Nucleus accumbens (tissue), 56 donors: ENCODE measurements around the gene ZNF385C.
A peak's percentile ranks its signal among the peaks of the same experiment; 100 is the strongest.

Experiments used
- DNase-seq, 56 donors: peaks; one replicate each; lab custom pipeline; 2025; lab: John Stamatoyannopoulos, UW

Gene ZNF385C

DNA sequence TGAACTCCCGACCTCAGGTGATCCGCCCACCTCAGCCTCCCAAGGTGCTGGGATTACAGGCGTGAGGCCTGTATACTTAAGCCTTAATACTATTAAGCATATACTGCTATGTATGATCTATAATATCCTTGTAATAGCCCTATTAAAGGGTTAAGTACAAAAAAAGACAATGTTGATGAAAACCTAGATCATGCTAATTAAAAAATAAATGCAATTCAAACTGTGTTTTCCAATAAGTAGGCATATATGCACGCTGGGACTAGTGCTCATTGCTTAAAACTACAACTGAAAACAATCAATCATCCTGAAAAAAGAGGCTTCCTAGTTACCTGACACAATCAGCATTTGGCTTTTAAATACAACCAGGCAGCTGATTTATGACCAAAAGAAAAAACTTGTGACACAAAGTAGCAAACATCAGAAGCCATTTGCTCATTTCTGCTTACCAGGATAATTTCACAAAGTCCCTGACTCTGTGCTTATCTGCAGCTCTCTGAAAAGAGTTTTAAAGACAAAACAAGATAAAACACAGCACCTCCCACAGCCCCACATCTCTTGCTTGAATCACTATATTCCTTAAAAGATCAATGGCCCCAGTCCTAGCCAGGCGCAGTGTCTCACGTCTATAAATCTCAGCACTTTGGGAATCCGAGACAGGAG is 11.1 kb downstream of the ZNF385C start:
- DNase-seq = no peak

- DNase-seq = no peak
These were observed 16.6 kb downstream of the ZNF385C start for GRCh38 chr17:42081516-42082129.

- no peak for DNase-seq
These were observed 18.7 kb downstream of the ZNF385C start for GRCh38 chr17:42079541-42079940.

DNA sequence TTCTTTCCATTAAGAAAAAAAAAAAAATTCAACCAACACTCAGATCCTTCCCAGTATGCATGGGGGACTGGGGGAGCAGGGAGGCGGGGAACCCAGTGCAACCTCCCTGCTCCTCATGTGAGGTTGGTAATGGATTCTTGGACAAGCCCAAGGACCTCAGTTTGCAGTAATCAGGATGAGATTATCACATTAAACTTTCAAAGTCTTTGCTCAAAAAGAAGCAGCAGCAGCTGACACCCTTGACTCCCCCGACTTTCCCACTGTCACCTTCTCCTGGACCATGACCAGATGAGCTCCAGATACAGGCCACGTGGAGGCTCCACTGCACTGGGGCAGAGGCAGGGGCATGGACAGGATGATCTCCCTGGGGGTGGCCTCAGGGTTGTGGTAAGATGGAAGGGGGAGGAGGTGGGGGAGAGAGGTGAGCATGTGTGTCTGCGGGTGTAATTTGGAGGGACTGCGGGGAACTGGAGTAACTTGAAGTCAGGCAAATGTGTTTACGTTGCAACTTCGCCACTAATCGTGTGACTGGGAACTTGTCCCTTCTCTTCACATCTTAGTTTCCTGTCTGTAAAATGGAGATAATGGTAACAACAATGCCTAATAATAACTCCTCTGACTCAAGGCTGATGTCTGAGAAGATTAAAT is 19.8 kb downstream of the ZNF385C start:
- no peak for DNase-seq

DNA sequence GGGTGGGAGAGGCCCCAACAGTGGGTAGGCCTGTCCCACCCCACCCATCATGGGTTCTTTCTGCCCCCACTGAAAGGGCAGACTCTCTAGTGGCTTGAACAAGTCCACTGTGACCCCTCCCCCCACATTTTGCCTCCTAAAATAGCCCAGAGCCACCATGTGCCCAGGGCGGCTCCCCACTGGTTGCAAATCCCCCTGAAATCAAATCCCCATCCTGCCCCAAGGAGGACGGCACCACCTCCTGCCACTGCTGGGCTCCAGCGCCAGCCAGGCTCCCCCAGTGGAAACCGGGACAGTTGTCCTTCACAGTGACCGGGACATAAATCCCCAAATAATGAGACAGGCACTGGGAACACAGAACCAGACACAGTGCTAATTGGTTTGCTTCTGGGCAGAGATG is 20.5 kb downstream of the ZNF385C start:
- DNase-seq = no peak

GRCh38 chr17:42076797-42077559 is 21.3 kb downstream of the ZNF385C start:
- DNase-seq = no peak

GRCh38 chr17:42075789-42076188 is 22.5 kb downstream of the ZNF385C start:
- no peak for DNase-seq

DNA sequence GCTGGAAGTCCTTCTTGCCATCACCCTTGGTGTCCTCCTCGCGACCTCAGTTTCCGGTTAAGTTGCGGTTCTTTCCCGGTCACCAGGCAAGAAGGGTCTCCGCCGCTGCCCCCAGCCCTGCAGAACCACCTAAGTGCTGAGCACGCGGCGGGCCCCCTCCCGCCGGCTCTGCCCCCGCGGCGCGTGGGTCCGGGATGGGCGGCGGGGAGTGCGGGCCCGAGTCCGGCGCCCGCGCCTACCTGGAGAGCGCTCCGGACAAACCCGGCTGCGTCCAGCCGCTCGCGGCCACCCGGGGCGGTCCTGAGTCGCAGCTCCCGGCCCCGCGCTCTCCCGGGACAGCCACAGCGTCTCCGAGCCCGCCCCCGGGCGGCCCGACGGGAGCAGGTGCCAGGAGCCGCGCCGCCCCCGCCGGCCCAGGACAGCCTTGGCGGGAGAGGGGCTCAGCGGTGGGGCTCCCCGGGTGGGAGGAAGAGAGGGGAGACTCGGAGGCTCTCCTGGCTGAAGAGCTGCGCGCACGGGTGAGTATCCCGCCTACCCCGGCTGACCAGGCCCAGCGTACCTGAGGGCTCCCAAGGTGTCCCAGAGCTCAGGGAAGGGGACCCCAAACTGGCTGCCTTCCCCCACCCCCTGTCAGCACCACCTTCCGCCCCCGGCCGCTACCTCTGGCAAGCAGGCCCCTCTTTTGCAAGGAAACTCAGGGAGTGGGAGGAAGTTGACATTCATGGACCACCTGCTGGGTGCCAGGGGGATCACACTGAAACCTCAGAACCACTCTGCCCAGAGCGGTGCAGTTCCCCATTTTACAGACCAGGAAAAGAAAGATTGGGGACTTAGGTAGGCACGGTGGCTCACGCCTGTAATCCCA is 25.7 kb downstream of the ZNF385C start:
- no peak for DNase-seq

DNA sequence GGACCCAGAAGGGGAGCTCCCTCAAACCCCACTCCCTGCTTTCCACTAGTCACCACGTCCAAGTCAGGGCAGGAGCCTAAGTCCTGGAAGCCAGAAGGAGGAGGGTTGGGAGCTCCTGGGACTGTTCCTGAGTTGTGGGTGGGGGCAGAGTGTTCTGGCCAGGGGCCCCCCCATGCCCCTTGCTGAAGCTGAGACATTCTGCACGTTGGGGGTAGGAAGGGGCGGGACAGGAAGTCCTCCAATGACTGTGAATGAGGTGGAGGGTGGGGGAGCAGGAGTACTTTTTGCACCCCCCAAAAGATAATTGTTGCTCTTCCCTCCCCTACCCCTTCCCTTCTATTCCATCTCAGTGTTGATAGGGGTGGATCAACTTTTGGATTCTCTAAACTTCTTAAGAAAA is 26.5 kb downstream of the ZNF385C start:
- DNase-seq = no peak

- no peak for DNase-seq
These were observed 29.3 kb downstream of the ZNF385C start for GRCh38 chr17:42068979-42069378.

DNA sequence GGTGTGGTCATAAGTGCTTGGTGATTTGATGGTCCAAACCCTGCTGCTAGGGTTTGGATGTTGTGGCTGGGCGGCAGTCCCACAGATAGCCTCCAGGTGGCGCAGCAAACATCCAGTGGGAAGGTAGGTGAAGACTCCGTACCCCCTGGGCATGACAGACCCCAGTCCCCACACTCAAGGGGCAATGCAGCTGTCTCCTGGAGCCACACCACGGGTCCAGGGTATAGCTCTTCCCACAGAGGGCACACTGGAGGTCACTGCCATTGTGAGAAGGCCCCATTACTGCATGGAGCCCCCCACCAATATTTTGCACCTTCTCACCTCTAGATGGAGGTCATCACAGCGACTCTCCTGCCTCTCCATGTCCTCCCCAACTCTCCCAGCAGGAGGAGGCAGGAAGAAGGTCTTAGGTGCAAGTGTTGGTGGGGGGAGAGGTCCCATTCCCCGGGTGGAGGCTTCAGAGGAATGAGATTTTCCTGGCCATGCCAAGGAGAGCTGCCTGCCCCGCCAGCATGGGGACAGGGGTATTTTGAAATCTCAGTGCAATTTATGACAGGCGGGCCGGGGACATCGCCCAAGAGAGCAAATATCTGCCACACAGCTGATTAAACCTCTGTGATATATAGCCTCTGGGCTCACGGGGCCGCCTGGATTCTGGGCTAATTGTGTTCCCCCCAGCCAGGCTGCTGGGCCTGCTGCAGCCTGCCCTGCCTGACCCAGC is 30.7 kb downstream of the ZNF385C start:
- DNase-seq = peak in 33 of 56 donors; percentile 2 to 68 (median 15)

DNA sequence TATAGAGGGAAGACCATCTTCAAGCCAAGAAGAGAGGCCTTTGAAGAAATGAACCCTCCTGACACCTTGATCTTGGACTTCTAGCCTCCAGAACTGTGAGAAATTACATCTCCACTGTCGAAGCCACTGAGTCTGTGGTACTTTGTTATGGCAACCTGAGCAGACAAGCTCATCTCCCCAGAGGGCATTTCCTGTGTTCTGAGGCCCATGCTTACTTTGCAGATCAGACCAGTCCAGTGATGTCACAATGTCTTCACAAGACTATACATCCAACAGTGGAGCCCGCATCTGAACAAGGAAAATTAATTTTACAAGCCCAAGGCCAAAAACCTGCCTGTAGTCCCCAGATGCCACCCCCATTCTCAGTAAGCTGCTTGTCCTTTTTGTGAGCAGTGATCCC is 33.1 kb downstream of the ZNF385C start:
- DNase-seq = no peak

DNA sequence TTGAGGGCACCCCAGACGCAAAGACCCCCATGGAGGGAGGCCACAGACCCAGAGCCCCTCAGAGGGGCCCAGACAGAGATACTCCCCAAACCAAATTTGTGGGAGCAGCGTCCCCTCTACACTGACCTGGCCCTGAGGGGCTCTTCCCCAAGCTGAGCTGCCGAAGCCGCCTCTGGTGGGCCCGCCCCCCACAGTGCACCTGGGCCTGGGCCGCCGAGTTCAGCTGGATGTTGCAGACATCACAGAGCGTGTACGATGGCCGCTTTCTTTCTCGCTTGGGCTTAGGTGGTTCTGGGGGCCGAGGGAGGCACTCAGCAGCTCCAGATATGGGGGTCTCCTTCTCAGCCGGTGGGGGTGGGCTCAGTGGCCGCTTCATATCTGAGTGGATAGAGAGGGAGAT is 35.6 kb downstream of the ZNF385C start:
- DNase-seq = no peak

- DNase-seq = no peak
These were observed 36.4 kb downstream of the ZNF385C start for GRCh38 chr17:42061646-42062487.

DNA sequence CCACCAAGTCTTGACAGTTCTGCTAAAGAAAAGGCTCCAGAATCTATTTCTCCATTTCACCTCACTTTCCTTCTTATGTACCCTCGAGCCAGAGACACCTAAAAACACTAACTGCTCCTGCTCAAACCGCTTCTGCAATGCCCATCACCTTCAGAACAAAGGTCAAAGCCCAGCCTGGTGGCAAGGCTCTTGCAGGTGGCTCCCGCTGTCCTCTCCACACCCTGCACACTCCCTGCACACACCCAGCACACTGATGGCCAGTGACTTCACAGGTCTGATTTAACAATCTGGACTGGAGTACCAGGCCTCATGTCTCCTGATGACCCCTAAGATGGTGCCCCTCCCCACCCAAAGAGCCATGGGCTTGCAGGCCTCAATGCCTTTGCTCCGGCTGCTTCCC is 38.0 kb downstream of the ZNF385C start:
- DNase-seq = no peak

DNA sequence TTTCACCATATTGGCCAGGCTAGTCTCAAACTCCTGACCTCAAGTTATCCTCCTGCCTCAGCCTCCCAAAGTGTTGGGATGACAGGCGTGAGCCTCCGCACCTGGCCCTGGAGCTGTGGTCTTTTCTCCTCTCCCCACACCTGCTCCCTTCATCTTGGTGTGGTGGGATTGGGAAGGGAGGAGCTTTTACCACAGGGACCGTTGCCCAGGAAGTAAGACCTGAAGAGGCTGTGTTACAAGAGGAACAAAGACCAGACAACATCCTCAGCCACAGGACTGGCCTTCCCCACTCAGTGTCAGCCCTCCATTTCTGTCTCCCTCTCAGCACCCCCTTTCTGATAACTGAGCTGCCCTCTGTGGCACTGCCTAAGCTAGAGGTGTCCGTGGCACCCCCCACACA is 38.5 kb downstream of the ZNF385C start:
- DNase-seq = no peak

GRCh38 chr17:42058063-42058462 is 40.2 kb downstream of the ZNF385C start:
- DNase-seq = no peak

GRCh38 chr17:42056635-42057034 is 41.6 kb downstream of the ZNF385C start:
- no peak for DNase-seq

- no peak for DNase-seq
These were observed 42.8 kb downstream of the ZNF385C start for GRCh38 chr17:42055496-42055895.
